Mesothelial cell of epicardium (in vitro differentiated cells): Measurements from ENCODE around the gene PEAK1. TPM values are rescaled to one million over a fixed set of nuclear protein-coding genes. Genes with fewer than 3 reads are reported as not detected.

Experiments used
- DNase-seq, 2 experiments: peaks; one replicate each; pipeline ENCODE4 v3.0.0; 2021; ENCODE audit warnings: low spot score in 2 of 2; ENCODE audit not compliant: unreplicated experiment in 2 of 2
- H3K27ac Mint-ChIP-seq: 2 replicates; pipeline ENCODE4 v1.8.0; 2021; ENCODE audit warnings: mixed read lengths
- H3K27me3 Mint-ChIP-seq: 2 replicates; pipeline ENCODE4 v1.8.0; 2021; ENCODE audit warnings: low read depth, mixed read lengths
- H3K36me3 Mint-ChIP-seq: 2 replicates; pipeline ENCODE4 v1.8.0; 2021; ENCODE audit warnings: mixed read lengths
- H3K4me1 Mint-ChIP-seq: 2 replicates; pipeline ENCODE4 v1.8.0; 2021; ENCODE audit warnings: mixed read lengths
- H3K4me3 Mint-ChIP-seq: 2 replicates; pipeline ENCODE4 v1.8.0; 2021; ENCODE audit warnings: mild to moderate bottlenecking, moderate library complexity, mixed read lengths
- H3K9me3 Mint-ChIP-seq: 2 replicates; pipeline ENCODE4 v1.8.0; 2021; ENCODE audit warnings: mixed read lengths
- CTCF ChIP-seq: fragments of 200-600 bp; sonication (generic); IDR thresholded peaks from one replicate; pipeline ENCODE4 v1.5.0; 2021; ENCODE audit warnings: antibody characterized with exemption; ENCODE audit not compliant: unreplicated experiment
- total RNA-seq: library from RNA; stranded (reverse); gene quantifications from 3 replicates; pipeline ENCODE4 v1.2.1, GENCODE V29; 2021

The PEAK1 gene
- total RNA-seq, 1 donor from 2014 or later, result 92.3 TPM

- Mint-ChIP-seq H3K27ac (peak within 1 kb of the TSS; percentile 99), H3K27me3 (no peaks in the 10 kb centered on the region), H3K36me3 (no peaks in the 10 kb centered on the region), H3K9me3 (no peaks in the 10 kb centered on the region), H3K4me3 (peak within 1 kb of the TSS; percentile 92), H3K4me1 (peaks cover 52% of the 10 kb centered on the region)
- DNase-seq, result peak; percentile 31 to 70
- no peak for TF ChIP-seq CTCF
Observed at GRCh38 chr15:77420610-77421369, 886 bp upstream of the PEAK1 start, which contains the start of gene HMG20A. Gene HMG20A (plus strand): TSS chr15:77420888. CDS start chr15:77458408, 37,520 bp downstream.

GRCh38 chr15:77418966-77419835 is 703 bp downstream of the PEAK1 start:
- peaks cover 44% of the 10 kb centered on the region for H3K4me1 Mint-ChIP-seq
- peak; percentile 37 to 67 for DNase-seq
- peak overlapping the region; percentile 94 for H3K4me3 Mint-ChIP-seq
- no peaks in the 10 kb centered on the region for H3K36me3 Mint-ChIP-seq
- no peaks in the 10 kb centered on the region for H3K27me3 Mint-ChIP-seq
- no peak for TF ChIP-seq CTCF
- H3K9me3 Mint-ChIP-seq, result no peaks in the 10 kb centered on the region
- H3K27ac Mint-ChIP-seq, result peak overlapping the region; percentile 98

GRCh38 chr15:77418391-77418965 is 1.4 kb downstream of the PEAK1 start:
- Mint-ChIP-seq H3K4me1 (peaks cover 38% of the 10 kb centered on the region), H3K4me3 (peak overlapping the region; percentile 94), H3K36me3 (no peaks in the 10 kb centered on the region), H3K9me3 (no peaks in the 10 kb centered on the region), H3K27me3 (no peaks in the 10 kb centered on the region), H3K27ac (peak overlapping the region; percentile 98)
- no peak for TF ChIP-seq CTCF
- no peak for DNase-seq

GRCh38 chr15:77417602-77418001 is 2.3 kb downstream of the PEAK1 start:
- peaks cover 37% of the 10 kb centered on the region for H3K4me1 Mint-ChIP-seq
- H3K27me3 Mint-ChIP-seq, result no peaks in the 10 kb centered on the region
- no peaks in the 10 kb centered on the region for H3K9me3 Mint-ChIP-seq
- H3K4me3 Mint-ChIP-seq, result peak overlapping the region; percentile 94
- H3K36me3 Mint-ChIP-seq, result no peaks in the 10 kb centered on the region
- no peak for TF ChIP-seq CTCF
- peak overlapping the region; percentile 98 for H3K27ac Mint-ChIP-seq
- no peak for DNase-seq

- no peak for TF ChIP-seq CTCF
- H3K27me3 Mint-ChIP-seq, result no peaks in the 10 kb centered on the region
- no peaks in the 10 kb centered on the region for H3K36me3 Mint-ChIP-seq
- no peak for DNase-seq
- peaks cover 41% of the 10 kb centered on the region for H3K4me1 Mint-ChIP-seq
- H3K9me3 Mint-ChIP-seq, result no peaks in the 10 kb centered on the region
- H3K4me3 Mint-ChIP-seq, result no peak overlapping the region
- peak overlapping the region; percentile 8 for H3K27ac Mint-ChIP-seq
Observed at GRCh38 chr15:77416954-77417353, 3.0 kb downstream of the PEAK1 start.
